WI38 (cell line): ENCODE measurements around the gene ESR1.

ENCODE experiments used
- H3K4me3 ChIP-seq: 2 replicates; pipeline ENCODE4 v1.5.1; 2011; ENCODE audit warnings: low read depth, mild to moderate bottlenecking, control low read depth, low read length
- CTCF ChIP-seq: IDR thresholded peaks from 2 replicates; pipeline ENCODE4 v1.5.1; 2012; ENCODE audit warnings: low read depth, mild to moderate bottlenecking, control low read depth, low read length

The ESR1 gene

GRCh38 chr6:152121910-152122309 lies 314.4 kb downstream of the ESR1 start:
- no peak for TF ChIP-seq CTCF
- H3K4me3 ChIP-seq: no peak overlapping the region

GRCh38 chr6:152122434-152122833 lies 315.0 kb downstream of the ESR1 start:
- no peak for TF ChIP-seq CTCF

GRCh38 chr6:152123076-152123475 lies 315.6 kb downstream of the ESR1 start:
- no peak overlapping the region for H3K4me3 ChIP-seq
- TF ChIP-seq CTCF: no peak

More at GRCh38 chr6:152122434-152122833, 315.0 kb downstream of the ESR1 start:
- H3K4me3 ChIP-seq: no peak overlapping the region

GRCh38 chr6:152124429-152125074 lies 317.1 kb downstream of the ESR1 start:
- peak; percentile 65 for TF ChIP-seq CTCF

GRCh38 chr6:152127432-152128165 lies 320.1 kb downstream of the ESR1 start:
- TF ChIP-seq CTCF: no peak
- no peak overlapping the region for H3K4me3 ChIP-seq

More at GRCh38 chr6:152124429-152125074, 317.1 kb downstream of the ESR1 start:
- no peak overlapping the region for H3K4me3 ChIP-seq

- TF ChIP-seq CTCF: no peak
- 0 out of 2 replicates have a peak overlapping the region, but pooled peaks have one; percentile 18 for H3K4me3 ChIP-seq
Measured at GRCh38 chr6:152129691-152130151, 322.2 kb downstream of the ESR1 start.

- no peak for TF ChIP-seq CTCF
- no peak overlapping the region for H3K4me3 ChIP-seq
Measured at GRCh38 chr6:152130441-152130840, 323.0 kb downstream of the ESR1 start.
